Suprapubic skin (tissue), 4 donors: ENCODE results near the gene TWIST2.

Source experiments
- EP300 ChIP-seq: sonication (generic); formaldehyde crosslinking; IDR thresholded peaks from one replicate; pipeline ENCODE4 v1.6.1; 2017; ENCODE audit warnings: antibody characterized with exemption
- POLR2A ChIP-seq, 2 donors: fragments of 450-650 bp; IDR thresholded peaks; one replicate each; pipeline ENCODE4 v1.6.1; 2017; ENCODE audit warnings: antibody characterized with exemption in 2 of 2, mild to moderate bottlenecking in 2 of 2, moderate library complexity in 2 of 2
- POLR2AphosphoS5 ChIP-seq, 3 donors: sonication (generic); formaldehyde crosslinking; IDR thresholded peaks; one replicate each; pipeline ENCODE4 v1.6.1; 2017; ENCODE audit warnings: antibody characterized with exemption in 3 of 3
- TF ChIP-seq, protein P1 (sequence below), 2 donors: fragments of 200-600 bp in 1 of 2; fragments of 450-650 bp in 1 of 2; sonication (generic) in 1 of 2; IDR thresholded peaks; one replicate each; pipeline ENCODE4 v1.5.1; 2016 to 2019; ENCODE audit warnings: antibody characterized with exemption in 2 of 2, mild to moderate bottlenecking in 1 of 2, moderate library complexity in 1 of 2

GRCh38 chr2:238890618-238891456 lies 43.0 kb downstream of the TWIST2 start:
- TF ChIP-seq POLR2A (IDR thresholded peaks at IDR 0.05) (no peak), EP300 (no peak), POLR2AphosphoS5 (IDR thresholded peaks at IDR 0.05) (no peak)
- TF ChIP-seq, protein P1, sequence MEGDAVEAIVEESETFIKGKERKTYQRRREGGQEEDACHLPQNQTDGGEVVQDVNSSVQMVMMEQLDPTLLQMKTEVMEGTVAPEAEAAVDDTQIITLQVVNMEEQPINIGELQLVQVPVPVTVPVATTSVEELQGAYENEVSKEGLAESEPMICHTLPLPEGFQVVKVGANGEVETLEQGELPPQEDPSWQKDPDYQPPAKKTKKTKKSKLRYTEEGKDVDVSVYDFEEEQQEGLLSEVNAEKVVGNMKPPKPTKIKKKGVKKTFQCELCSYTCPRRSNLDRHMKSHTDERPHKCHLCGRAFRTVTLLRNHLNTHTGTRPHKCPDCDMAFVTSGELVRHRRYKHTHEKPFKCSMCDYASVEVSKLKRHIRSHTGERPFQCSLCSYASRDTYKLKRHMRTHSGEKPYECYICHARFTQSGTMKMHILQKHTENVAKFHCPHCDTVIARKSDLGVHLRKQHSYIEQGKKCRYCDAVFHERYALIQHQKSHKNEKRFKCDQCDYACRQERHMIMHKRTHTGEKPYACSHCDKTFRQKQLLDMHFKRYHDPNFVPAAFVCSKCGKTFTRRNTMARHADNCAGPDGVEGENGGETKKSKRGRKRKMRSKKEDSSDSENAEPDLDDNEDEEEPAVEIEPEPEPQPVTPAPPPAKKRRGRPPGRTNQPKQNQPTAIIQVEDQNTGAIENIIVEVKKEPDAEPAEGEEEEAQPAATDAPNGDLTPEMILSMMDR (IDR thresholded peaks at IDR 0.05), result no peak
